Measurements from ENCODE around the gene CCKAR. TPM values are rescaled to one million over a fixed set of nuclear protein-coding genes. Genes with fewer than 3 reads are reported as not detected.

The CCKAR gene
- total and polyA plus RNA-seq, 2 of the 8 experiments (the other 6 are each of a cell fraction or from before 2014, with no cell fraction given): not detected

DNA sequence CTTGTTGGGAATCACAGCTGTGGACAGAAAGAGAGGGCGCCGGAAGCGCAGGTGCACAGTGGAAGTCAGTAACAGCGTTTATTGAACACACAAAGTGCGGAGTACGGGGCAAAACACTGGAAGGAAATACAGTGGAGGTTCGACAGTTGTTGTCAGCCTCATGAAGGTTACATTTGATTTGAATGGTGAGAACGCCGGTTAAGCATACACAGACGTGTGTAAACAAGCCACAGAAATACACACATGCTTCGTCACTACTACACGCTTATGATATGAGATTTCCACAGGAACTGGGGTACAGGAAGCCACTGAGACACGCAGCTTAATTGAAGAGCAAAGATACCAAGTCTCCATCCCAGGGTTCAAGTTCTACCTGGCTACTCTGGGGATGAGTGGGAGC is 12.0 kb downstream of the CCKAR start (continued):
- TF ChIP-seq CHD7 (IDR thresholded peaks at IDR 0.05; ENCODE audit: insufficient replicate concordance, low read length): no peak
- no peak for TF ChIP-seq TAF1 (IDR thresholded peaks at IDR 0.05; ENCODE audit: low read depth, low read length)
- no peak for TF ChIP-seq CBX5 (IDR thresholded peaks at IDR 0.05; ENCODE audit: low read depth, low read length)
- TF ChIP-seq KDM5A (IDR thresholded peaks at IDR 0.05; ENCODE audit: low read length): no peak
- TF ChIP-seq MAFK (IDR thresholded peaks at IDR 0.05; ENCODE audit: low read depth, low read length): no peak
- no peak for TF ChIP-seq GABPA (IDR thresholded peaks at IDR 0.05; ENCODE audit: borderline replicate concordance, insufficient read depth, low read length)
- TF ChIP-seq, protein P1, sequence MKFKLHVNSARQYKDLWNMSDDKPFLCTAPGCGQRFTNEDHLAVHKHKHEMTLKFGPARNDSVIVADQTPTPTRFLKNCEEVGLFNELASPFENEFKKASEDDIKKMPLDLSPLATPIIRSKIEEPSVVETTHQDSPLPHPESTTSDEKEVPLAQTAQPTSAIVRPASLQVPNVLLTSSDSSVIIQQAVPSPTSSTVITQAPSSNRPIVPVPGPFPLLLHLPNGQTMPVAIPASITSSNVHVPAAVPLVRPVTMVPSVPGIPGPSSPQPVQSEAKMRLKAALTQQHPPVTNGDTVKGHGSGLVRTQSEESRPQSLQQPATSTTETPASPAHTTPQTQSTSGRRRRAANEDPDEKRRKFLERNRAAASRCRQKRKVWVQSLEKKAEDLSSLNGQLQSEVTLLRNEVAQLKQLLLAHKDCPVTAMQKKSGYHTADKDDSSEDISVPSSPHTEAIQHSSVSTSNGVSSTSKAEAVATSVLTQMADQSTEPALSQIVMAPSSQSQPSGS (IDR thresholded peaks at IDR 0.05; ENCODE audit: low read length): no peak
- TF ChIP-seq CTBP2 (IDR thresholded peaks at IDR 0.05; ENCODE audit: borderline replicate concordance, insufficient read depth, insufficient read length, low read length): no peak
- no peak for TF ChIP-seq EGR1 (IDR thresholded peaks at IDR 0.05; ENCODE audit: borderline replicate concordance, low read depth, low read length)
- no peak for TF ChIP-seq JUND (IDR thresholded peaks at IDR 0.05; ENCODE audit: low read length)
